ENCODE measurements around the gene HNRNPAB. TPM values are rescaled to one million over a fixed set of nuclear protein-coding genes. Genes with fewer than 3 reads are reported as not detected.

HNRNPAB gene
- total and polyA plus RNA-seq, 4 donors: 33.7 to 66.3 (median 50.4) TPM

DNA sequence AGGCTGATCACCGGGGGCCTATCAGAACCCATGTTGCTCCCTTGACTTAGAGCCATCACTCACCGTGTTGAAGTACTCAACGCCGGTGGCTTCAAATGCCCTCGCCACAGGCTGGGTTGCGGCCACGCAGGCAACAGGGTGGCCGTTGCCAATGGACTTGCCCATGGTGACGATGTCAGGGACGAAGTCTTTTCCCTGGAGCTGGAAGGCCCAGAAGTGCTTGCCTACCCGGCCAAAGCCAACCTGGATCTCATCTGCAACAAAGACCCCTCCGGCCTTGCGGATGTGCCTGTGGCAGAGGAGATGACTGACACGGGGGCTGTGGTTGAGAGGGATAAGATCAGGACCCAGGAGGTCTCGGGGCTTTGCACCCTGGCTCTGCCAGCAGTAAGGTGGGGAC, 18.0 kb downstream of the HNRNPAB start:
- H3K27me3 ChIP-seq (ENCODE audit: control insufficient read depth in 4 of 4, insufficient read depth in 4 of 4, low read length in 3 of 4): no peaks in the 10 kb centered on the region
- H3K4me3 ChIP-seq (ENCODE audit: low read depth in 1 of 3, low read length in 3 of 3): no peak overlapping the region
- no peak overlapping the region for H3K27ac ChIP-seq (ENCODE audit: low read depth in 1 of 2, low read length in 2 of 2)
- 99% methylated on average over 15 of the region's 15 CpGs for WGBS
- H3K4me1 ChIP-seq (ENCODE audit: control insufficient read depth in 4 of 4, insufficient read depth in 4 of 4, low read length in 3 of 4): peaks cover 0 to 16% (median 7%) of the 10 kb centered on the region in 4 donors
- no peaks in the 10 kb centered on the region for H3K9me3 ChIP-seq (ENCODE audit: control insufficient read depth in 4 of 4, low read length in 3 of 4)
- no peak for DNase-seq (ENCODE audit: low spot score)
- TF ChIP-seq, protein P1, sequence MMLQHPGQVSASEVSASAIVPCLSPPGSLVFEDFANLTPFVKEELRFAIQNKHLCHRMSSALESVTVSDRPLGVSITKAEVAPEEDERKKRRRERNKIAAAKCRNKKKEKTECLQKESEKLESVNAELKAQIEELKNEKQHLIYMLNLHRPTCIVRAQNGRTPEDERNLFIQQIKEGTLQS (IDR thresholded peaks at IDR 0.05): no peak
- TF ChIP-seq EGR1 (IDR thresholded peaks at IDR 0.05; ENCODE audit: low read depth in 2 of 2): no peak
- TF ChIP-seq, protein P2, sequence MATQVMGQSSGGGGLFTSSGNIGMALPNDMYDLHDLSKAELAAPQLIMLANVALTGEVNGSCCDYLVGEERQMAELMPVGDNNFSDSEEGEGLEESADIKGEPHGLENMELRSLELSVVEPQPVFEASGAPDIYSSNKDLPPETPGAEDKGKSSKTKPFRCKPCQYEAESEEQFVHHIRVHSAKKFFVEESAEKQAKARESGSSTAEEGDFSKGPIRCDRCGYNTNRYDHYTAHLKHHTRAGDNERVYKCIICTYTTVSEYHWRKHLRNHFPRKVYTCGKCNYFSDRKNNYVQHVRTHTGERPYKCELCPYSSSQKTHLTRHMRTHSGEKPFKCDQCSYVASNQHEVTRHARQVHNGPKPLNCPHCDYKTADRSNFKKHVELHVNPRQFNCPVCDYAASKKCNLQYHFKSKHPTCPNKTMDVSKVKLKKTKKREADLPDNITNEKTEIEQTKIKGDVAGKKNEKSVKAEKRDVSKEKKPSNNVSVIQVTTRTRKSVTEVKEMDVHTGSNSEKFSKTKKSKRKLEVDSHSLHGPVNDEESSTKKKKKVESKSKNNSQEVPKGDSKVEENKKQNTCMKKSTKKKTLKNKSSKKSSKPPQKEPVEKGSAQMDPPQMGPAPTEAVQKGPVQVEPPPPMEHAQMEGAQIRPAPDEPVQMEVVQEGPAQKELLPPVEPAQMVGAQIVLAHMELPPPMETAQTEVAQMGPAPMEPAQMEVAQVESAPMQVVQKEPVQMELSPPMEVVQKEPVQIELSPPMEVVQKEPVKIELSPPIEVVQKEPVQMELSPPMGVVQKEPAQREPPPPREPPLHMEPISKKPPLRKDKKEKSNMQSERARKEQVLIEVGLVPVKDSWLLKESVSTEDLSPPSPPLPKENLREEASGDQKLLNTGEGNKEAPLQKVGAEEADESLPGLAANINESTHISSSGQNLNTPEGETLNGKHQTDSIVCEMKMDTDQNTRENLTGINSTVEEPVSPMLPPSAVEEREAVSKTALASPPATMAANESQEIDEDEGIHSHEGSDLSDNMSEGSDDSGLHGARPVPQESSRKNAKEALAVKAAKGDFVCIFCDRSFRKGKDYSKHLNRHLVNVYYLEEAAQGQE (IDR thresholded peaks at IDR 0.05): no peak
- TF ChIP-seq FOXA2 (IDR thresholded peaks at IDR 0.05): no peak
- no peak for TF ChIP-seq RAD21 (IDR thresholded peaks at IDR 0.05)
- TF ChIP-seq HNF4A (conservative IDR thresholded peaks at IDR 0.05): no peak
- TF ChIP-seq YY1 (IDR thresholded peaks at IDR 0.05): no peak
- no peak for TF ChIP-seq RXRA (IDR thresholded peaks at IDR 0.05)
- no peak for TF ChIP-seq JUND (IDR thresholded peaks at IDR 0.05)
- TF ChIP-seq FOXA1 (IDR thresholded peaks at IDR 0.05): no peak
- TF ChIP-seq, protein P3, sequence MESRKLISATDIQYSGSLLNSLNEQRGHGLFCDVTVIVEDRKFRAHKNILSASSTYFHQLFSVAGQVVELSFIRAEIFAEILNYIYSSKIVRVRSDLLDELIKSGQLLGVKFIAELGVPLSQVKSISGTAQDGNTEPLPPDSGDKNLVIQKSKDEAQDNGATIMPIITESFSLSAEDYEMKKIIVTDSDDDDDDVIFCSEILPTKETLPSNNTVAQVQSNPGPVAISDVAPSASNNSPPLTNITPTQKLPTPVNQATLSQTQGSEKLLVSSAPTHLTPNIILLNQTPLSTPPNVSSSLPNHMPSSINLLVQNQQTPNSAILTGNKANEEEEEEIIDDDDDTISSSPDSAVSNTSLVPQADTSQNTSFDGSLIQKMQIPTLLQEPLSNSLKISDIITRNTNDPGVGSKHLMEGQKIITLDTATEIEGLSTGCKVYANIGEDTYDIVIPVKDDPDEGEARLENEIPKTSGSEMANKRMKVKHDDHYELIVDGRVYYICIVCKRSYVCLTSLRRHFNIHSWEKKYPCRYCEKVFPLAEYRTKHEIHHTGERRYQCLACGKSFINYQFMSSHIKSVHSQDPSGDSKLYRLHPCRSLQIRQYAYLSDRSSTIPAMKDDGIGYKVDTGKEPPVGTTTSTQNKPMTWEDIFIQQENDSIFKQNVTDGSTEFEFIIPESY (IDR thresholded peaks at IDR 0.05): no peak
- TF ChIP-seq SP1 (IDR thresholded peaks at IDR 0.05): no peak
- TF ChIP-seq NR2F2 (IDR thresholded peaks at IDR 0.05): no peak
- H3K9ac ChIP-seq (ENCODE audit: low read depth in 1 of 2, low read length in 2 of 2): no peak overlapping the region
- peaks cover 3 to 50% (median 30%) of the 10 kb centered on the region in 4 donors for H3K36me3 ChIP-seq (ENCODE audit: control insufficient read depth in 4 of 4, insufficient read depth in 3 of 4, low read depth in 1 of 4, low read length in 3 of 4)

DNA sequence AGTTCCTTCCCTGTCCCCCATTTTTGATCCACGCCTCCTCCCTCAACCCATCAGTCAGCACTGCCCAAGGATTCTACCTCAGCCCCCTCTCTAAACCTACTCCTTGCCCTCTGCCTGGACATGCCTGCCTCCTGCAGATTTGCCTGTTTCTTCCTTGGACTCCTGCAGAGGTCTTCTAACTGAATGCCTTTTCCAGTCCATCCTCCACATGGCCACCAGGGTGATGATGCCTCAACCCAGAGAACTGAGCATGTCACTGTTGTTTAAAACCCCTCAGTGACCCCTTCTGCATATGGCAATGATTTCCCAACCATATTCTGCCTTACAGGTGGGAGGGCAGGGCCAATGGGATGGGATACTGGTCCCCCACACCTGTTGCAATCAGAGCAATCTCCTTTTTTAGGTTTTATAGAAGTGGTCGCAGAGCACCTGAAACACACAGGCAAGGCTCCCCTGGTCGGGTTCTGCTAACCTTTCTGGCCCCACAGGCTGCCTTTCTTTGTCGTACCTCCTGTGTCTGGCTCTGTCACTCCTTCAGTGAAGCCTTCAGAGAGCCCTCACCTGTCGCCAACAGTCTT, 19.0 kb downstream of the HNRNPAB start:
- no peaks in the 10 kb centered on the region for H3K9me3 ChIP-seq (ENCODE audit: control insufficient read depth in 4 of 4, low read length in 3 of 4)
- H3K9ac ChIP-seq (ENCODE audit: low read depth in 1 of 2, low read length in 2 of 2): no peak overlapping the region
- no peak overlapping the region for H3K4me3 ChIP-seq (ENCODE audit: low read depth in 1 of 3, low read length in 3 of 3)
- no peaks in the 10 kb centered on the region for H3K27me3 ChIP-seq (ENCODE audit: control insufficient read depth in 4 of 4, insufficient read depth in 4 of 4, low read length in 3 of 4)
- peaks cover 5 to 58% (median 36%) of the 10 kb centered on the region in 4 donors for H3K36me3 ChIP-seq (ENCODE audit: control insufficient read depth in 4 of 4, insufficient read depth in 3 of 4, low read depth in 1 of 4, low read length in 3 of 4)
- peaks cover 3 to 24% (median 11%) of the 10 kb centered on the region in 4 donors for H3K4me1 ChIP-seq (ENCODE audit: control insufficient read depth in 4 of 4, insufficient read depth in 4 of 4, low read length in 3 of 4)
- H3K27ac ChIP-seq (ENCODE audit: low read depth in 1 of 2, low read length in 2 of 2): no peak overlapping the region
- no peak for DNase-seq (ENCODE audit: low spot score)
- WGBS: 97% methylated on average over 5 of the region's 5 CpGs
- TF ChIP-seq, protein P2 (IDR thresholded peaks at IDR 0.05): no peak
- no peak for TF ChIP-seq GABPA (IDR thresholded peaks at IDR 0.05 in 1 of 2, conservative IDR thresholded peaks at IDR 0.05 in 1 of 2)
- no peak for TF ChIP-seq NR2F2 (IDR thresholded peaks at IDR 0.05)
- no peak for TF ChIP-seq FOXA1 (IDR thresholded peaks at IDR 0.05)
- TF ChIP-seq, protein P1 (IDR thresholded peaks at IDR 0.05): no peak
- no peak for TF ChIP-seq JUND (IDR thresholded peaks at IDR 0.05)
- TF ChIP-seq HNF4G (IDR thresholded peaks at IDR 0.05): no peak
- no peak for TF ChIP-seq SP1 (IDR thresholded peaks at IDR 0.05)
- TF ChIP-seq, protein P4, sequence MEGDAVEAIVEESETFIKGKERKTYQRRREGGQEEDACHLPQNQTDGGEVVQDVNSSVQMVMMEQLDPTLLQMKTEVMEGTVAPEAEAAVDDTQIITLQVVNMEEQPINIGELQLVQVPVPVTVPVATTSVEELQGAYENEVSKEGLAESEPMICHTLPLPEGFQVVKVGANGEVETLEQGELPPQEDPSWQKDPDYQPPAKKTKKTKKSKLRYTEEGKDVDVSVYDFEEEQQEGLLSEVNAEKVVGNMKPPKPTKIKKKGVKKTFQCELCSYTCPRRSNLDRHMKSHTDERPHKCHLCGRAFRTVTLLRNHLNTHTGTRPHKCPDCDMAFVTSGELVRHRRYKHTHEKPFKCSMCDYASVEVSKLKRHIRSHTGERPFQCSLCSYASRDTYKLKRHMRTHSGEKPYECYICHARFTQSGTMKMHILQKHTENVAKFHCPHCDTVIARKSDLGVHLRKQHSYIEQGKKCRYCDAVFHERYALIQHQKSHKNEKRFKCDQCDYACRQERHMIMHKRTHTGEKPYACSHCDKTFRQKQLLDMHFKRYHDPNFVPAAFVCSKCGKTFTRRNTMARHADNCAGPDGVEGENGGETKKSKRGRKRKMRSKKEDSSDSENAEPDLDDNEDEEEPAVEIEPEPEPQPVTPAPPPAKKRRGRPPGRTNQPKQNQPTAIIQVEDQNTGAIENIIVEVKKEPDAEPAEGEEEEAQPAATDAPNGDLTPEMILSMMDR (IDR thresholded peaks at IDR 0.05; ENCODE audit: low read depth, low read length, missing input control): no peak
- no peak for TF ChIP-seq TAF1 (conservative IDR thresholded peaks at IDR 0.05)
- TF ChIP-seq FOXA2 (IDR thresholded peaks at IDR 0.05): no peak
- TF ChIP-seq, protein P3 (IDR thresholded peaks at IDR 0.05): no peak
- TF ChIP-seq RAD21 (IDR thresholded peaks at IDR 0.05): no peak
- no peak for TF ChIP-seq YY1 (IDR thresholded peaks at IDR 0.05)
- TF ChIP-seq HNF4A (conservative IDR thresholded peaks at IDR 0.05): no peak
